ENCODE measurements around the gene CPHXL.

CPHXL gene

DNA sequence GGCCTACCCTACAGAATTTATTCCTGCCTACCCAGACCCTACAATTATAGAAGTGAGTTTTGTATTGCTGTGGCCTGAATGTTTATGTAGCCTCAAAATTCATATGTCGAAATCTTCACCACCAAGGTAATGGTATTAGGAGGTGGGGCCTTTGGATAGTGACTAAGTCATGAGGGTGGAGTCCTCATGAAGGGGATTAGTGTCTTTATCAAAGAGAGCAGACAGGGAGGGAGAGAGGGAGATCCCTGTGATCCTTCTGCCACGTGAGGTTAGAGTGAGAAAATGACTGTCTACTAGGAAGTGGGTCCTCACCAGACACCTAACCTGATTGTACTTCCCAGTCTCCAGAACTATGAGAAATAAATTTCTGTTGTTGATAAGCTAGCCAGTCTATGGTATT is 24.0 kb downstream of the CPHXL start:
- DNase-seq (ENCODE audit: low read depth in 2 of 3, low spot score in 1 of 3) = no peak

DNA sequence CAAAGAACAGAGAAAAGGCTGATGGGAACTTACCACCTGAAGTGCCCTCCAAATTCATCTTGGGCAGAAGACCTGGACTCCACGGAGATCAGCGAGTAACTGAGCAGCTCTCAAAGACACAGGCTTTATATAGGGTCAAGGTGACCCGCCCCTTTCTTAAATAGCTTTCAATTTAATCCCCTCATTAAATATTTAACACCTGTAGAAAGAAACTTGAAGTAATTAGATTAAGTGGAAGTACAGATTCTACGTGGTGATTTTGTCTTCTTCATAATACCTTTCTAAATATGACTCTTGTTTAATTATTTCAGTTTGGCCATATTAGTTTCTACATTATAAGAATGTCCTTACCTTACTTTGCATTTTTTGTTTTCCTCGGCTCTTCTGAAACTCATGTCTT is 24.9 kb downstream of the CPHXL start, which contains the start of gene DUXB:
DUXB (minus strand) TSS at position 101 of the 400 bp plus-strand sequence; CDS start at position 58, 43 bp downstream.
- no peak for DNase-seq (ENCODE audit: low read depth in 2 of 3, low spot score in 1 of 3)

DNA sequence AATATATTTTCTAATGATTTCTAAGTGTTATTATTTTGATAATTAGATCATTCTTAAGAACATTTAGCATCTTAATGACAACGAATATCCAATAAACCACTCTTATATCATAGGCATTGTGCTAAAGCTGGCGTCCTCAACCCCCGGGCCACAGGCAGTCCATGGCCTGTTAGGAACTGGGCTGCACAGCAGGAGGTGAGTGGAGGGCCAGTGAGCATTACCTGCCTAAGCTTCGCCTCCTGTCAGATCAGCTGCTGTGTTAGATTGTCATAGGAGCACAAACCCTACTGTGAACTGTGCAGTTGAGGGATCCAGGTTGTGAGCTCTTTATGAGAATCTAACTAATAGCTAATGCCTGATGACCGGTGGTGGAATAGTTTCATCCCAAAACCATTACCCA is 28.7 kb downstream of the CPHXL start:
- no peak for DNase-seq (ENCODE audit: low read depth in 2 of 3, low spot score in 1 of 3)

DNA sequence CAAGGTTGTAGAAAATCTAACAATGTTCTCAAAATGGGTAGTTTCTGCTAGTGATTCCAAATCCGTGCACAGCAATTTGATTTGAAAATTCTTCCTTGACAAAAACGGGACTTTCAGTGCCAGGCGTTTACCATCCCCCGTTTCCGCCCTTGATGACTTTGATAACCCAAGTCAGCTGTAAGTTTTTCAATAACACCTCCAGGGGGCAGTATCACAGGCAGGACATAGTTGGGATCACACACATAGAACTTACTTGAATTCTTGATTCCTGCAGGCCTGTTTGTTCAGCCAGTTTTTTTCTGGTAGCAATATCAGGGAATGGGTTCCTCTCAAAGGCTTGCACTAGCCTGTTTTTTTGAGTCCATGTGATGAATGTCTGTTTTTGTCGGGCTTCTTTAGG is 30.6 kb downstream of the CPHXL start:
- no peak for DNase-seq (ENCODE audit: low read depth in 2 of 3, low spot score in 1 of 3)

DNA sequence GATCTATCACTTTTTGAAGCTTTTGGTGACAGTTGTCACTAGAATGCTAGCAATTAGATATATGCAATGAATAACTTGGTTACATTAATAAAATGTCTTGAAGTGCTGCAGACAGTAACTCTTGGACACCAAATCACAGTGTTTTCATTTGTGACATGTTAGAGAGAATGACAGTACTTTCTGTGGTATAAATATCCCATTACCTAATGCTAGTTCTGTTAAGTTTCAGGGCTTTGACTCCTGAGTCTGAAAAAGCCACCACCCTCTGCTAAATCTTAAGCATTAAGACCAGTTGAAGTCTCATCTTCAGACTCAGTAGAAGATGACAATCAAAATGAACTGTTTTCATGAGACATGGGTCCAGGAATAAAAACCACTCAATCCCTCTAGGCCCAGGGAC is 38.9 kb downstream of the CPHXL start:
- no peak for DNase-seq (ENCODE audit: low read depth in 2 of 3, low spot score in 1 of 3)

DNA sequence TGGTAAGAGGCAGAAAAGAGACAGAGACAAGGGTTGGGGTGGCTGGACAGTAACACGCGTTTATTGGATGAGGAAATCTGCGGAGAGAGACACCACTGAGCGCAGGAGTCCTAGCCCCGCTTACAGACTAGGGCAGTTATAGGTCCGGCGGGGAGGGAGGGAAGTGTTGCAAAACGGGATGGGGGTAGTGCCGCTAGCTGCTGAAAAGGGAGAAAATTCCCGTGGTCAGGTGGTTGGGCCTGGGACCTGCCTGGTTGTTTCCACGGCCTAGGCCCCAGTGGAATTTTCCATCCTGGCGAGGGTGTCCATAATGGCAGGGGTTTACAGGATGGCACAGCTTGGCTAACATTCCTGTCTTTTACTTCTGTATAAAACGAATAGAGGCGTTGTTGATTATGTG is 44.0 kb downstream of the CPHXL start:
- DNase-seq (ENCODE audit: low read depth in 2 of 3, low spot score in 1 of 3) = no peak

DNA sequence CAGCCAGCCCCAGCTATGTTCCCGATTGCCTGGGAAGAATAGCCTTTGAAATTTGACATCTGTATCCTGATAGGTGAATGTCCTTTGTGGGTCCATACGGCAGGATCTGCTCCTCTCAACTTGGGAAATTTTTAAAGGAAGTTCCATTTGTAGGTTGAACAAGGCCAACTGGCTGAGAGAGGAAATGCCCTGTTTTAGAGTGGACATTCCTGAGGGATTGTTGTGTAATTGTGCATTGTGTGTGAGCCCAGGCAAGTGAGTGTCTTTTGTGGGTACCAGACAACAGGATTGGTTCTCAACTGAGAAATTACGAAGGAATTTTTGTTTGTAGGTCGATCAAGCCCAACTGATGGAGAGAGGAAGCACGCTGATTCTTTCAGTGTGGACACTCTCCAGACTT is 46.9 kb downstream of the CPHXL start:
- no peak for DNase-seq (ENCODE audit: low read depth in 2 of 3, low spot score in 1 of 3)

DNA sequence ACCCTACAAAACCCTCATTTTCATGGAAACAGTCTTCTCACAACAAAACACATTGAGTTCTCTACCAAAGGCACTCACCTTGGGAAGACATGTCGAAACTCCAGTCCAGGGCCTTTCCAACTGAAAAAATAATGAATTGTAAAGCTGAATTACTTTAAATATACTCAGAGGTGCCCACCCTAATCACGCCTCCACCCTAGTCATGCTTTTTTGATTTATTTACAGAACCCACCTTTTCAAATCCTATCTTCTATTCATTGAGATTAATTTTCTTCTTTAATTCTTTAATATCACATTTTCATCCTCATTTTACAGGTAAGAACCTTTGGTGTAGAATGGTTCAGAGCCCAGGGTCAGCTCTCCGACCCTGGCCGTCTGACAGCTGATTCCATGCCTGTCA is 49.4 kb downstream of the CPHXL start, which contains the start of gene CPHXL2:
CPHXL2 (minus strand) TSS at position 101 of the 400 bp plus-strand sequence; CDS start at position 91, 10 bp downstream.
- no peak for DNase-seq (ENCODE audit: low read depth in 2 of 3, low spot score in 1 of 3)

DNA sequence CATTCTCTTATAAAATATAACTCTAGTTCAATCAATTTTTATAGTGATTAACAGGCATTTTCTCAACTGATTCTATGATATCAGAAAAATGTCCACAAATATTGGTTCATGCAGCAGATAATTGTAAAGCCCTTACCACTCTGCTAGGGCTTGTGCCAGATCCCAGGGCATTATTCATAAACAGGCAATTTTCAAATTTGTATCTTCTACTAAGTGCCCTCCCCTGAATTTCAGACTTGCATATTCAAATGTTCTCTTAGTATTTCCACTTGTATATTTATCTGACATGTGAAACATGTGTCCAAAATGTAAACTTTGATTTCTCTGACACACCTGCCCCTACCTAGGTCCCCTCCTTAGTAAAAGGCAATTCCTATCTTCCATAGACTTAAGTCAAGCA is 58.8 kb downstream of the CPHXL start:
- no peak for DNase-seq (ENCODE audit: low read depth in 2 of 3, low spot score in 1 of 3)

Data from stimulated activated CD4-positive, alpha-beta T cell treated with anti-CD3 and anti-CD28 coated beads, Interleukin-12 subunit alpha, Interleukin-12 subunit beta, amount 100 ng/mL, for 48 hours (primary cell).